ENCODE results near the gene CA10. TPM values are rescaled to one million over a fixed set of nuclear protein-coding genes. Genes with fewer than 3 reads are reported as not detected.

The CA10 gene
- total and polyA plus RNA-seq, 5 donors from 2014 or later: not detected

GRCh38 chr17:51629232-51629631, 529.3 kb downstream of the CA10 start:
- H3K36me3 ChIP-seq (ENCODE audit: control insufficient read depth, insufficient read depth, low read length): no peaks in the 10 kb centered on the region
- no peaks in the 10 kb centered on the region for H3K9me3 ChIP-seq (ENCODE audit: control insufficient read depth in 2 of 2, low read length in 2 of 2)
- Mint-ChIP-seq H3K9me3 (peaks cover 0 to 5% (median 2%) of the 10 kb centered on the region in 7 donors), H3K27me3 (peaks cover 4% of the 10 kb centered on the region), H3K36me3 (no peaks in the 10 kb centered on the region), H3K4me1 (peaks cover 0 to 2% (median 0%) of the 10 kb centered on the region in 4 donors), H3K4me3 (no peak overlapping the region), H3K27ac (no peak overlapping the region)
- no peak overlapping the region for H3K4me3 ChIP-seq (ENCODE audit: low read depth, low read length)
- H3K4me1 ChIP-seq (ENCODE audit: control insufficient read depth, insufficient read depth, low read length, poor library complexity, severe bottlenecking): no peaks in the 10 kb centered on the region
- DNase-seq: no peak
- ATAC-seq (ENCODE audit: low read depth in 2 of 2): no peak
- H3K27me3 ChIP-seq (ENCODE audit: control insufficient read depth, insufficient read depth, low read length): peaks cover 5% of the 10 kb centered on the region
- no peak overlapping the region for H3K27ac ChIP-seq (ENCODE audit: insufficient read depth, low read length, poor library complexity, severe bottlenecking)

GRCh38 chr17:51627779-51628178, 530.7 kb downstream of the CA10 start:
- Mint-ChIP-seq H3K27me3 (no peaks in the 10 kb centered on the region), H3K27ac (no peak overlapping the region), H3K36me3 (no peaks in the 10 kb centered on the region), H3K4me3 (no peak overlapping the region), H3K9me3 (peaks cover 0 to 5% (median 2%) of the 10 kb centered on the region in 7 donors), H3K4me1 (peaks cover 0 to 2% (median 0%) of the 10 kb centered on the region in 4 donors)
- no peak overlapping the region for H3K27ac ChIP-seq (ENCODE audit: insufficient read depth, low read length, poor library complexity, severe bottlenecking)
- DNase-seq: no peak
- H3K9me3 ChIP-seq (ENCODE audit: control insufficient read depth in 2 of 2, low read length in 2 of 2): no peaks in the 10 kb centered on the region
- no peak overlapping the region for H3K4me3 ChIP-seq (ENCODE audit: low read depth, low read length)
- peaks cover 5% of the 10 kb centered on the region for H3K27me3 ChIP-seq (ENCODE audit: control insufficient read depth, insufficient read depth, low read length)
- H3K36me3 ChIP-seq (ENCODE audit: control insufficient read depth, insufficient read depth, low read length): no peaks in the 10 kb centered on the region
- H3K4me1 ChIP-seq (ENCODE audit: control insufficient read depth, insufficient read depth, low read length, poor library complexity, severe bottlenecking): no peaks in the 10 kb centered on the region
- ATAC-seq (ENCODE audit: low read depth in 2 of 2): no peak

DNA sequence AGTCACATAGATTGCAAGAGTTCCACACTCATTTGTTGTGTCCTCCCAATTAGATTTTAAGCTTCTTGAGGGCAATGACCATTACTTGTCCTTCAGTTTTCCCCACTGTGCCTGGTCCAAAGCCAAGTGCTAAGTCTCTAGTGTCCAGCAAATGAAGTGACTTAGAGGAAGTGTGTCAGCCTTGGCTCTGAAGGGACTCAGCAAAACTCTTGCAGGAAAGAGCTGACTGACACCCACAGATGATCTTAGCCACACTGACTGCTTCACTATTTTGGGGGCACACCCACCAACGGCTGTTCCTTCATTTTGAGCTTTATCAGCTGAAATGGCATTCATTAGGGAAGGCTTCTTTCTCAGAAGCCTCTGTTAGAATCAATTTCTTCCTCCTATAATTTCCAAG, 540.0 kb downstream of the CA10 start:
- no peaks in the 10 kb centered on the region for H3K4me1 ChIP-seq (ENCODE audit: control insufficient read depth, insufficient read depth, low read length, poor library complexity, severe bottlenecking)
- no peaks in the 10 kb centered on the region for H3K36me3 ChIP-seq (ENCODE audit: control insufficient read depth, insufficient read depth, low read length)
- no peak overlapping the region for H3K27ac Mint-ChIP-seq
- H3K9me3 ChIP-seq (ENCODE audit: control insufficient read depth in 2 of 2, low read length in 2 of 2): no peaks in the 10 kb centered on the region
- H3K9me3 Mint-ChIP-seq: peaks cover 0 to 5% (median 0%) of the 10 kb centered on the region in 7 donors
- H3K27ac ChIP-seq (ENCODE audit: insufficient read depth, low read length, poor library complexity, severe bottlenecking): no peak overlapping the region
- H3K4me3 ChIP-seq (ENCODE audit: low read depth, low read length): no peak overlapping the region
- no peaks in the 10 kb centered on the region for H3K4me1 Mint-ChIP-seq
- peaks cover 9% of the 10 kb centered on the region for H3K27me3 ChIP-seq (ENCODE audit: control insufficient read depth, insufficient read depth, low read length)
- DNase-seq: no peak
- H3K36me3 Mint-ChIP-seq: no peaks in the 10 kb centered on the region
- peaks cover 6% of the 10 kb centered on the region for H3K27me3 Mint-ChIP-seq
- no peak for ATAC-seq (ENCODE audit: low read depth in 2 of 2)
- no peak overlapping the region for H3K4me3 Mint-ChIP-seq

- H3K27me3 ChIP-seq (ENCODE audit: control insufficient read depth, insufficient read depth, low read length): peaks cover 9% of the 10 kb centered on the region
- Mint-ChIP-seq H3K36me3 (no peaks in the 10 kb centered on the region), H3K9me3 (peaks cover 0 to 5% (median 0%) of the 10 kb centered on the region in 7 donors), H3K4me3 (no peak overlapping the region), H3K4me1 (no peaks in the 10 kb centered on the region), H3K27me3 (peaks cover 6% of the 10 kb centered on the region), H3K27ac (no peak overlapping the region)
- no peaks in the 10 kb centered on the region for H3K9me3 ChIP-seq (ENCODE audit: control insufficient read depth in 2 of 2, low read length in 2 of 2)
- no peak for ATAC-seq (ENCODE audit: low read depth in 2 of 2)
- no peaks in the 10 kb centered on the region for H3K4me1 ChIP-seq (ENCODE audit: control insufficient read depth, insufficient read depth, low read length, poor library complexity, severe bottlenecking)
- no peaks in the 10 kb centered on the region for H3K36me3 ChIP-seq (ENCODE audit: control insufficient read depth, insufficient read depth, low read length)
- no peak overlapping the region for H3K27ac ChIP-seq (ENCODE audit: insufficient read depth, low read length, poor library complexity, severe bottlenecking)
- DNase-seq: no peak
- no peak overlapping the region for H3K4me3 ChIP-seq (ENCODE audit: low read depth, low read length)
Measured at GRCh38 chr17:51617986-51618385, 540.5 kb downstream of the CA10 start.

- no peaks in the 10 kb centered on the region for H3K4me1 ChIP-seq (ENCODE audit: control insufficient read depth, insufficient read depth, low read length, poor library complexity, severe bottlenecking)
- no peak overlapping the region for H3K27ac ChIP-seq (ENCODE audit: insufficient read depth, low read length, poor library complexity, severe bottlenecking)
- H3K27me3 ChIP-seq (ENCODE audit: control insufficient read depth, insufficient read depth, low read length): peaks cover 7% of the 10 kb centered on the region
- ATAC-seq (ENCODE audit: low read depth in 2 of 2) (no peak), DNase-seq (no peak)
- H3K9me3 ChIP-seq (ENCODE audit: control insufficient read depth in 2 of 2, low read length in 2 of 2): no peaks in the 10 kb centered on the region
- Mint-ChIP-seq H3K4me1 (peaks cover 0 to 2% (median 0%) of the 10 kb centered on the region in 4 donors), H3K4me3 (no peak overlapping the region), H3K27ac (no peak overlapping the region), H3K27me3 (peaks cover 6% of the 10 kb centered on the region), H3K9me3 (peaks cover 0 to 3% (median 0%) of the 10 kb centered on the region in 7 donors), H3K36me3 (no peaks in the 10 kb centered on the region)
- no peak overlapping the region for H3K4me3 ChIP-seq (ENCODE audit: low read depth, low read length)
- H3K36me3 ChIP-seq (ENCODE audit: control insufficient read depth, insufficient read depth, low read length): no peaks in the 10 kb centered on the region
Measured at GRCh38 chr17:51613255-51613654, 545.3 kb downstream of the CA10 start.

DNA sequence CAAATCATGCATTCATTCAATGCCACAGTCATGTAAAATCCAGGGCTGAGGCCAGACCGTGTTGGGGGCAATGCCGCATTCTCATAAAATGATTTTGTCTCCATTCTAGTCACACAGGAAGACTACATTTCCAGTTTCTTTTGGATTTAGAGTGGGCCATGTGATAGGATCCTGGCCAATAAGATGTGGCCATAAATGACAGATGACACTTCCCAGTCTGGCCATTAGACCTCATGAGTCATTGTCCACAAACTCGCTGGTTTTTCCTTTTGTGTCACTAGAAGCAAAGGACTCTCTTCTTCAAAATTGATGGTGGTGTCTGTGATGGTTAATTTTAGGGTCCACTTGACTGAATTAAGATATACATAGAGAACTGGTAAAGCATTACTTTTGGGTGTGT, 545.8 kb downstream of the CA10 start:
- Mint-ChIP-seq H3K4me1 (peaks cover 0 to 2% (median 0%) of the 10 kb centered on the region in 4 donors), H3K27me3 (peaks cover under 1% of the 10 kb centered on the region), H3K9me3 (peaks cover 0 to 3% (median 0%) of the 10 kb centered on the region in 7 donors), H3K4me3 (no peak overlapping the region), H3K27ac (no peak overlapping the region), H3K36me3 (no peaks in the 10 kb centered on the region)
- no peak for DNase-seq
- no peaks in the 10 kb centered on the region for H3K36me3 ChIP-seq (ENCODE audit: control insufficient read depth, insufficient read depth, low read length)
- no peak for ATAC-seq (ENCODE audit: low read depth in 2 of 2)
- no peak overlapping the region for H3K27ac ChIP-seq (ENCODE audit: insufficient read depth, low read length, poor library complexity, severe bottlenecking)
- H3K9me3 ChIP-seq (ENCODE audit: control insufficient read depth in 2 of 2, low read length in 2 of 2): no peaks in the 10 kb centered on the region
- peaks cover 3% of the 10 kb centered on the region for H3K27me3 ChIP-seq (ENCODE audit: control insufficient read depth, insufficient read depth, low read length)
- H3K4me1 ChIP-seq (ENCODE audit: control insufficient read depth, insufficient read depth, low read length, poor library complexity, severe bottlenecking): no peaks in the 10 kb centered on the region
- no peak overlapping the region for H3K4me3 ChIP-seq (ENCODE audit: low read depth, low read length)

GRCh38 chr17:51611585-51611984, 546.9 kb downstream of the CA10 start:
- Histone ChIP-seq H3K4me3 (ENCODE audit: low read depth, low read length) (no peak overlapping the region), H3K36me3 (ENCODE audit: control insufficient read depth, insufficient read depth, low read length) (no peaks in the 10 kb centered on the region), H3K27ac (ENCODE audit: insufficient read depth, low read length, poor library complexity, severe bottlenecking) (no peak overlapping the region), H3K27me3 (ENCODE audit: control insufficient read depth, insufficient read depth, low read length) (peaks cover 2% of the 10 kb centered on the region), H3K4me1 (ENCODE audit: control insufficient read depth, insufficient read depth, low read length, poor library complexity, severe bottlenecking) (no peaks in the 10 kb centered on the region), H3K9me3 (ENCODE audit: control insufficient read depth in 2 of 2, low read length in 2 of 2) (no peaks in the 10 kb centered on the region)
- H3K27me3 Mint-ChIP-seq: peaks cover 4% of the 10 kb centered on the region
- ATAC-seq (ENCODE audit: low read depth in 2 of 2): no peak
- H3K27ac Mint-ChIP-seq: no peak overlapping the region
- peaks cover 0 to 3% (median 0%) of the 10 kb centered on the region in 7 donors for H3K9me3 Mint-ChIP-seq
- no peak overlapping the region for H3K4me3 Mint-ChIP-seq
- peaks cover 0 to 2% (median 0%) of the 10 kb centered on the region in 4 donors for H3K4me1 Mint-ChIP-seq
- no peak for DNase-seq
- no peaks in the 10 kb centered on the region for H3K36me3 Mint-ChIP-seq

DNA sequence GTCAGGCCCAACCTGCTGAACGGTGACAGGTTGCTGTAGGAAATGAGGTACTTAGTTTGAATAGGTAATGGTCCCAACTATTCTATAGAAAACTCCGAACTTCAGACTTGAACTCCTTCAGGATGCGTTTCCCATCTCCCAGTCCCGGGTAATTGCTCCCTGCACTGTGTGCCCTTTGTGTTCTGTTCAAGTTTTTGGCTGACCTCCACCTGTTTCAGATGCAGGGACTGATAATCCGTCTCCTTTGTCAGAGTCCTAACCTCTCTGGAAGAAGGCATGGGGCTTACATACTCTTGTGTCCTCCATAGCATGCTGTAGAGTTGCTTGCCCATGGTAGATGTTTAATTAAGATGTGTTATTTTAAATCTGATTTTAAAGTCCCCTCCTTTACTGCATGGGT, 547.7 kb downstream of the CA10 start:
- H3K27me3 Mint-ChIP-seq: peaks cover 8% of the 10 kb centered on the region
- no peaks in the 10 kb centered on the region for H3K9me3 ChIP-seq (ENCODE audit: control insufficient read depth in 2 of 2, low read length in 2 of 2)
- no peak overlapping the region for H3K27ac Mint-ChIP-seq
- no peaks in the 10 kb centered on the region for H3K36me3 ChIP-seq (ENCODE audit: control insufficient read depth, insufficient read depth, low read length)
- H3K27me3 ChIP-seq (ENCODE audit: control insufficient read depth, insufficient read depth, low read length): peaks cover 2% of the 10 kb centered on the region
- no peak overlapping the region for H3K4me3 ChIP-seq (ENCODE audit: low read depth, low read length)
- H3K9me3 Mint-ChIP-seq: peaks cover 0 to 3% (median 0%) of the 10 kb centered on the region in 7 donors
- no peak overlapping the region for H3K4me3 Mint-ChIP-seq
- H3K36me3 Mint-ChIP-seq: no peaks in the 10 kb centered on the region
- H3K4me1 Mint-ChIP-seq: peaks cover 0 to 2% (median 0%) of the 10 kb centered on the region in 4 donors
- no peaks in the 10 kb centered on the region for H3K4me1 ChIP-seq (ENCODE audit: control insufficient read depth, insufficient read depth, low read length, poor library complexity, severe bottlenecking)
- no peak for ATAC-seq (ENCODE audit: low read depth in 2 of 2)
- H3K27ac ChIP-seq (ENCODE audit: insufficient read depth, low read length, poor library complexity, severe bottlenecking): no peak overlapping the region
- no peak for DNase-seq
